Mucosa of rectum (tissue), 2 donors: ENCODE measurements around the gene ABL2.

Experiments used
- H3K27ac ChIP-seq, 2 donors: one replicate each; pipeline ENCODE4 v1.7.0; 2013; ENCODE audit warnings: inconsistent platforms in 2 of 2, low read depth in 2 of 2, low read length in 2 of 2
- H3K27me3 ChIP-seq, 2 donors: one replicate each; pipeline ENCODE4 v1.7.0; 2013; ENCODE audit warnings: low read length in 2 of 2; ENCODE audit not compliant: control insufficient read depth in 2 of 2, insufficient read depth in 2 of 2
- H3K36me3 ChIP-seq, 2 donors: one replicate each; pipeline ENCODE4 v1.7.0; 2013; ENCODE audit warnings: low read length in 2 of 2; ENCODE audit not compliant: control insufficient read depth in 2 of 2, insufficient read depth in 2 of 2
- H3K4me1 ChIP-seq, 2 donors: one replicate each; pipeline ENCODE4 v1.7.0; 2013; ENCODE audit warnings: low read length in 2 of 2, mild to moderate bottlenecking in 1 of 2; ENCODE audit not compliant: control insufficient read depth in 2 of 2, insufficient read depth in 2 of 2
- H3K4me3 ChIP-seq, 2 donors: one replicate each; pipeline ENCODE4 v1.7.0; 2013; ENCODE audit warnings: low read length in 2 of 2
- H3K9ac ChIP-seq, 2 donors: one replicate each; pipeline ENCODE4 v1.7.0; 2013; ENCODE audit warnings: low read length in 2 of 2, low read depth in 1 of 2, mild to moderate bottlenecking in 1 of 2
- H3K9me3 ChIP-seq, 2 donors: one replicate each; pipeline ENCODE4 v1.7.0; 2013; ENCODE audit warnings: low read length in 2 of 2; ENCODE audit not compliant: control insufficient read depth in 2 of 2
- donor health status: healthy.
- donor health status: Normal muscosa, but diverticular disease.

The ABL2 gene

DNA sequence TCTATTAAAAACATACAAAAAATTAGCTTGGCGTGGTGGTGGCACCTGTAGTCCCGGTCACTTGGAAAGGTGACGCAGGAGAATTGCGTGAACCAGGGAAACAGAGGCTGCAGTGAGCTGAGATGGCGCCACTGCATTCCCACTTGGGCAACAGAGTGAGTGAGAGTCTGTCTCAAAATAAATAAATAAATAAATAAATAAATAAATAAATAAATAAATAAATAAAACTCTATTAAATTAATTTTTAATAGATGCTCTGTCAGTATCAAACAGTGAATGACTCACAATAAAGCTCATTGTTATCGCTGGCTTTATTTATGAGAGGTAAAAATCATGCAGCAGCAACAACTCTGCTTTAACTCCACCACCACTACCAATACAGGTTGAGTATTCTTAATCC is 72.8 kb downstream of the ABL2 start:
- no peaks in the 10 kb centered on the region for H3K36me3 ChIP-seq
- no peak overlapping the region for H3K27ac ChIP-seq
- peaks cover 3 to 9% of the 10 kb centered on the region in 2 donors for H3K4me1 ChIP-seq
- no peaks in the 10 kb centered on the region for H3K27me3 ChIP-seq
- H3K9ac ChIP-seq: no peak overlapping the region
- H3K9me3 ChIP-seq: no peaks in the 10 kb centered on the region
- H3K4me3 ChIP-seq: no peak overlapping the region

DNA sequence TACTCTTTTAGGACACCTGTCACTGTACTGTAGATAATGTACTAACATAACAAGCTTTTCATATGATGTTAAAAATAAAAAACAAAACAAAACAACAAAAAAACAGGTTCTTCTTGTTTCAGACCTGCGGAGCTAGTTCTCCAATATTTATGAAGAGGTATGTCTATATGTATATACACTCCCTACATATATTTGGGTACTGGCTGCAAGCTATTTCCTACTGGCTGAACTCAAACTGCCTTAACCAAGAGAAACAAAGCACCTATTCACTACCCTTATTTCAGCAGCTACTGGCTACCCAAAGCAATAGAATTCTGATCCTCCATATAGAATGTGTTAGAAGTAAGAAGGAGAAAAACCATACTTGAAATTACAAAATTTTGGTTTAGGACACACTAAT is 73.5 kb downstream of the ABL2 start:
- H3K27me3 ChIP-seq: no peaks in the 10 kb centered on the region
- H3K4me1 ChIP-seq: peaks cover 3 to 9% of the 10 kb centered on the region in 2 donors
- no peak overlapping the region for H3K4me3 ChIP-seq
- no peak overlapping the region for H3K9ac ChIP-seq
- no peak overlapping the region for H3K27ac ChIP-seq
- H3K9me3 ChIP-seq: no peaks in the 10 kb centered on the region
- H3K36me3 ChIP-seq: no peaks in the 10 kb centered on the region

DNA sequence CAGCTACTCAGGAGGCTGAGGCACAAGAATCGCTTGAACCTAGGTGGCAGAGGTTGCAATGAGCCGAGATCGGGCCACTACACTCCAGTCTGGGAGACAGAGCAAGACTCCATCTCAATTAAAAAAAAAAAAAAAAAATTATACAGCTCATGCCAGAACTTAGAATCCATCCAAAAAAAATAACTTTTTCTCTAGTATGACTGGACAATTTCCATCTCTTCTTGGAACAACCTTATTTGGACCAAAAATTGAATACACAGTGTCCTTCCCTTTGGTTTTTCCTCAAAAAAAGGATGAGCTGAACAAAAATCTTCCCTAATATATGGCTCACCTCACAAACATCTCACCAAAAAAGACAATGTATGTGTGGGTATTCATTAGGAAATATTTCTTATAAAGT is 73.9 kb downstream of the ABL2 start:
- peaks cover 3 to 9% of the 10 kb centered on the region in 2 donors for H3K4me1 ChIP-seq
- H3K27ac ChIP-seq: no peak overlapping the region
- no peaks in the 10 kb centered on the region for H3K27me3 ChIP-seq
- H3K4me3 ChIP-seq: no peak overlapping the region
- no peak overlapping the region for H3K9ac ChIP-seq
- no peaks in the 10 kb centered on the region for H3K9me3 ChIP-seq
- no peaks in the 10 kb centered on the region for H3K36me3 ChIP-seq

DNA sequence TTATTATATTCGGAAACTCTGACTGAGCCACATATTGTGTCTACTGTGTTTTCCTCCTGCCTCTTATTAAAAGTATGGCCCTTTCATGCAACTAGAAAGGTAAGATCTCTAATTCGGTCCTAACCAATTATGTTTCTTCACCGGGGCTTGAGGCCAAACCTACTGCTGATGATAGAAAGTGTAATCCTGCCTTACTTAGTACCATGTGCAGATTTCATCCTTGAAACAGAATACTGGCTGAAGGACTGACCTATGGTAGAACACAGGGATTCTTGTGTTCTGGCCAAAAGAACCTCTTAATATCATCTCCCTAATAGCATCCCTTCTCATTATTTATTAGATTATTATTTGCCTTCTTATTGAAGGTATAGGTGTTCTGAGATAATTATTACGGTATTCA is 75.0 kb downstream of the ABL2 start:
- no peaks in the 10 kb centered on the region for H3K27me3 ChIP-seq
- no peak overlapping the region for H3K4me3 ChIP-seq
- no peaks in the 10 kb centered on the region for H3K36me3 ChIP-seq
- peaks cover 3 to 9% of the 10 kb centered on the region in 2 donors for H3K4me1 ChIP-seq
- no peak overlapping the region for H3K9ac ChIP-seq
- no peak overlapping the region for H3K27ac ChIP-seq
- H3K9me3 ChIP-seq: no peaks in the 10 kb centered on the region

DNA sequence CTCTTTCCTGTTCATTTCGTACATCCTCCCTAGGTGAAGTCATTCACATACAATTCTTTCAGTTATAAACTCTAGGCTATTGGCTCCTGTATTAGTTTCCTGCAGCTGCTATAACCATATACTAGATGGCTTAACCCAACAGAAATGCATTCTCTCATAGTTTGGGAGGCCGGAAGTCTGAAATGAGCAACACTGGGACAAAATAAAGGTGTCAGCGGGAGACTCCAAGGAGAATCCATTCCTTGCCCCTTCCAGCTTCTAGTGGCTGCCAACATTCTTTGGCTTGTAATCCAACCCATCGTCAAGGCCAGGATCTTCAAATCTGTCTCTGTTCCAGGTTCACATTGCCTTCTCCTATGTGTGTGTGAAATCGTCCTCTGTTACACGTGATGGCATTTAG is 76.3 kb downstream of the ABL2 start:
- Histone ChIP-seq H3K4me3 (no peak overlapping the region), H3K27ac (no peak overlapping the region), H3K27me3 (no peaks in the 10 kb centered on the region), H3K4me1 (peaks cover 3 to 9% of the 10 kb centered on the region in 2 donors), H3K9ac (no peak overlapping the region), H3K36me3 (peaks cover 0 to 3% of the 10 kb centered on the region in 2 donors), H3K9me3 (no peaks in the 10 kb centered on the region)

DNA sequence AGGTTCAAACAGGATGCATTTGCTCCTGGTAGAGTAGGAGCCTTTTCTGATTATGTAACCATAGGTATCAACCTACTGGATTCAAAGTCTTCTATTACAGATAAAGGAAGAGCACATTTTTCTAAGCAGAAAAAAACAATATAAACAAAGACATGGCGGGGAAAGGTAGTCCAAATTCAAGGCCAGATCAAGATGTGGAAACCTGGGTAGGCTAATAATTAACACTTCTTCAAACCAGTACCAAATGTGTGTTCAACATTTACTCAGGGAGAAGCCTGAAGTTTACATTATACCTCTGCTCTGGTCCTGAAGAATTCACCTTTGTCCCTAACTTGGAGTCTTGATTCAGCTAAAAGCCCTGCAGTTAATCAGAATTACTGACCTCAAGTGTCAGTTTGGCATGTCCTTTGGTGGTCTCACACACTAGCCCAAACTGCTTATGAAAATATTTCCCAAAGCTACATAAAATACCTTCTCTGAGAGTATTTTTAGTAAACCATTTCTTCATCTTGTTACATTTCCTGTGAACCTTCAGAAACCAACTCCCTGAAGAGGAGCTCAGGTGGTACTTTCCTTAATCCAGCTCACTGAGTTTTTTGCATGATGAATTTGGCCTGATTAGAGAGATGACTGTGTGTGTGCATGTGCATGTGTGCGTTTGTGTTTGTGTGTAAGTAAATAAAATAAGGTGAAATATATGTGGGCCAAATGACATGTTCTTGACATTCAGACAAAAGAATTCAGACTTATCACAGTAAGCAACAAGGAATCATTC is 77.4 kb downstream of the ABL2 start:
- Histone ChIP-seq H3K9ac (no peak overlapping the region), H3K27ac (no peak overlapping the region), H3K36me3 (peaks cover 0 to 3% of the 10 kb centered on the region in 2 donors), H3K27me3 (no peaks in the 10 kb centered on the region), H3K9me3 (no peaks in the 10 kb centered on the region), H3K4me3 (no peak overlapping the region), H3K4me1 (peaks cover 3 to 9% of the 10 kb centered on the region in 2 donors)

DNA sequence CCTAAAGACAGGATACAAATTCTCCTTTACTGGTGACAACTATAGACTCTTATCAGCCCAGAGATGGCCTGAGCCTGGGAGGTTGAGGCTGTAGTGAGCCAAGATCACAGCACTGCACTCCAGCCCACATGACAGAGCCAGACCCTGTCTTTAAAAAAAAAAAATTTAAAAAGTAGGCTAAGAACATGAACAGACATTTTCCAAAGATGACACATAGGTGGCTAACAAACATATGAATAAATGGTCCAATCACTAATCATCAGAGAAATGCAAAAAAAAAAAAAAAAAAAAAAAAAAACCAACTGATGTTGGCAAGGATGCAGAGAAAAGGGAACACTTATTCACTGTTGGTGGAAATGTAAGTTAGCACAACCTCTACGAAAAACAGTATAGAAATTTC is 82.6 kb downstream of the ABL2 start:
- Histone ChIP-seq H3K4me3 (no peak overlapping the region), H3K9ac (no peak overlapping the region), H3K4me1 (peaks cover 0 to 2% of the 10 kb centered on the region in 2 donors), H3K9me3 (no peaks in the 10 kb centered on the region), H3K27ac (no peak overlapping the region), H3K27me3 (no peaks in the 10 kb centered on the region), H3K36me3 (peaks cover 0 to 3% of the 10 kb centered on the region in 2 donors)

DNA sequence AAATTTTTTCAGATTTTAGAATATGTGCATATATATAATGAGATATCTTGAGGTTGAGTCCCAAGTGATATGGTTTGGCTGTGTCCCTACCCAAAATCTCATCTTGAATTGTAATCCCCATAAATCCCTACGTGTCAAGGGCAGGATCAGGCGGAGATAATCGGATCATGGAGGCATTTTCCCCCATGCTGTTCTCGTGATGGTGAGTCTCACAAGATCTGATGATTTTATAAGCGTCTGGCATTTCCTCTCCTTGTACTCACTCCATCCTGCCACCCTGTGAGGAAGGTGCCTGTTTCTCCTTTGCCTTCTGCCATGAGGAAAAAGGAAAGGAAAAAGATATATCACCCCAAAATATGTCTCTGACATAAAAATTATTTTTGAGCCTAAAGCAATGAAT is 83.0 kb downstream of the ABL2 start:
- Histone ChIP-seq H3K27me3 (no peaks in the 10 kb centered on the region), H3K4me3 (no peak overlapping the region), H3K9ac (no peak overlapping the region), H3K27ac (no peak overlapping the region), H3K4me1 (no peaks in the 10 kb centered on the region), H3K36me3 (peaks cover 0 to 3% of the 10 kb centered on the region in 2 donors), H3K9me3 (no peaks in the 10 kb centered on the region)

DNA sequence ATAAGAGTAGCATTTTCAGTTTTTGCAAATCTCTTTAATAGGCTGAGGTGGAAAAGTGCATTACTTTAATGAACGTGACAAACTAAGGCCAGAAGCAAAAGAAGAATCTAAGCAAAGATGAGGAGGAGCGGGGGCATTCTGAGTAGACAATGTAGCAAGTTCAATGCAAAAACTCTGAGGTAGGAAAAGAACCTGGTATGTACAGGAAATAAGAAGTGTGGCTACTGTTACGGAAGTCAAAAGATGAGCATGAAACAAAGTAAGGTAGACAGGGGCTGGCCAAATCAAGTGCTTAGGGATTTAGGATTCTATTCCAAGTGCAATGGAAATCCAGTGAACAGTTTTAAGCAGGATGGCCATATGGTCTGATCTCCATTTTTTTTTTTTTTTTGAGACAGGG is 84.0 kb downstream of the ABL2 start:
- no peak overlapping the region for H3K4me3 ChIP-seq
- no peaks in the 10 kb centered on the region for H3K9me3 ChIP-seq
- no peaks in the 10 kb centered on the region for H3K4me1 ChIP-seq
- no peak overlapping the region for H3K27ac ChIP-seq
- H3K36me3 ChIP-seq: peaks cover 0 to 3% of the 10 kb centered on the region in 2 donors
- H3K27me3 ChIP-seq: no peaks in the 10 kb centered on the region
- H3K9ac ChIP-seq: no peak overlapping the region

DNA sequence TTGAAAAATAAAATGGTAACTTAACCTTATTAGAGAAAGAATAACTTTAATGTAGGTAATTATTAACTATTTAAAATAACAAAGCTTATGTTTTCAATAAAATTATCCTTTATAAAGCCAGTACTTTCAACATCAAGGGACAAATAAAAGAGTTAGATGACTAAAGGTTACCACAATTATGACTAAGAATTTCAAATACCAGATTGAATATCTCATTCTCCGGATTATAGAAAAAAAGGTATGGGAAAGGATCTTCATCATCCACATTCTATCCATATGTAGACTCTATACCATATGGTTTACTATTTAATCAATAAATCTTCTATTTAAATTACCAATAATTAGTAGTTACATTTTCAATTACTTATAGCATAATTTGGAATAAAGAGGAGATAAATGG is 84.9 kb downstream of the ABL2 start:
- Histone ChIP-seq H3K4me1 (no peaks in the 10 kb centered on the region), H3K36me3 (peaks cover 0 to 3% of the 10 kb centered on the region in 2 donors), H3K9me3 (no peaks in the 10 kb centered on the region), H3K4me3 (no peak overlapping the region), H3K27ac (no peak overlapping the region), H3K27me3 (no peaks in the 10 kb centered on the region), H3K9ac (no peak overlapping the region)
